Tibial nerve (tissue), 4 donors: Measurements from ENCODE around the gene YJEFN3. TPM values are rescaled to one million over a fixed set of nuclear protein-coding genes. Genes with fewer than 3 reads are reported as not detected.

Experiments used
- DNase-seq, 2 donors: peaks; one replicate each; pipeline ENCODE4 v3.0.0-alpha.2; 2019; ENCODE audit warnings: low spot score in 2 of 2
- H3K27ac ChIP-seq, 4 donors: fragments of 200-600 bp; sonication (generic) in 3 of 4; one replicate each; pipeline ENCODE4 v1.5.1; 2017 to 2019; ENCODE audit warnings: mild to moderate bottlenecking in 1 of 4
- H3K27me3 ChIP-seq, 2 donors: fragments of 200-600 bp; sonication (generic) in 1 of 2; one replicate each; pipeline versions ENCODE4 v1.5.1 to v1.6.0; 2017 to 2019
- H3K36me3 ChIP-seq, 3 donors: fragments of 200-600 bp; sonication (generic); one replicate each; pipeline ENCODE4 v1.5.1; 2018 to 2019
- H3K4me1 ChIP-seq, 4 donors: fragments of 200-600 bp; sonication (generic) in 3 of 4; one replicate each; pipeline ENCODE4 v1.5.1; 2017 to 2019
- H3K4me3 ChIP-seq, 4 donors: fragments of 200-600 bp; sonication (generic) in 3 of 4; one replicate each; pipeline ENCODE4 v1.5.1; 2017 to 2019; ENCODE audit warnings: mild to moderate bottlenecking in 1 of 4, moderate library complexity in 1 of 4
- H3K9me3 ChIP-seq, 4 donors: fragments of 200-600 bp; sonication (generic) in 3 of 4; one replicate each; pipeline ENCODE4 v1.5.1; 2017 to 2019
- CTCF ChIP-seq, 5 experiments: fragments of 200-600 bp in 3 of 5; fragments of 450-650 bp in 2 of 5; sonication (generic) in 3 of 5; IDR thresholded peaks; one replicate each; pipeline ENCODE4 v1.5.1; 2016 to 2019; ENCODE audit warnings: antibody characterized with exemption in 5 of 5, mild to moderate bottlenecking in 3 of 5, moderate library complexity in 2 of 5
- EP300 ChIP-seq, 2 donors: sonication (generic); formaldehyde crosslinking; IDR thresholded peaks; one replicate each; pipeline ENCODE4 v1.6.1; 2017; ENCODE audit warnings: antibody characterized with exemption in 2 of 2, mild to moderate bottlenecking in 1 of 2
- POLR2A ChIP-seq, 2 donors: fragments of 450-650 bp; IDR thresholded peaks; one replicate each; pipeline ENCODE4 v1.6.1; 2017; ENCODE audit warnings: antibody characterized with exemption in 2 of 2, mild to moderate bottlenecking in 2 of 2, moderate library complexity in 2 of 2
- WGBS, 2 donors: methylation state at CpG; one replicate each; pipeline ENCODE4 v1.1.5; 2018; 5-methylcytosine and 5-hydroxymethylcytosine counted together
- total RNA-seq, 4 donors: library from RNA; depleted of rRNA; stranded (reverse); fragments of >200 nt; gene quantifications; one replicate each; pipeline ENCODE4 v1.1.0, GENCODE V29; 2016

YJEFN3 gene
- total RNA-seq, 4 donors from 2014 or later: 4.2 to 9.4 (median 5.7) TPM

GRCh38 chr19:19538061-19538784 is 9.5 kb downstream of the YJEFN3 start, which contains the start of gene CILP2:
TSS of gene CILP2 (plus strand) at chr19:19538265. CDS start at chr19:19538350, 85 bp downstream.
- Histone ChIP-seq H3K27me3 (peaks cover 2 to 62% of the 10 kb centered on the region in 2 donors), H3K27ac (no peak within 1 kb of the TSS), H3K4me1 (peaks cover 0 to 39% (median 22%) of the 10 kb centered on the region in 4 donors), H3K36me3 (peaks cover 0 to 9% (median 0%) of the 10 kb centered on the region in 3 donors), H3K9me3 (peaks cover 0 to 5% (median 0%) of the 10 kb centered on the region in 4 donors), H3K4me3 (peak within 1 kb of the TSS in 2 of 4 donors; percentile 23 to 44)
- 5 to 6% methylated on average over 15 to 29 of the region's 56 CpGs for WGBS, 2 donors
- no peak for DNase-seq
- no peak for TF ChIP-seq POLR2A (IDR thresholded peaks at IDR 0.05)
- no peak for TF ChIP-seq EP300 (IDR thresholded peaks at IDR 0.05)
- no peak for TF ChIP-seq CTCF (IDR thresholded peaks at IDR 0.05)

- H3K36me3 ChIP-seq: peaks cover 0 to 9% (median 0%) of the 10 kb centered on the region in 3 donors
- no peak overlapping the region for H3K4me3 ChIP-seq
- H3K4me1 ChIP-seq: peaks cover 0 to 39% (median 22%) of the 10 kb centered on the region in 4 donors
- no peak for TF ChIP-seq POLR2A (IDR thresholded peaks at IDR 0.05)
- no peak for TF ChIP-seq EP300 (IDR thresholded peaks at IDR 0.05)
- TF ChIP-seq CTCF (IDR thresholded peaks at IDR 0.05): no peak
- WGBS, 2 donors: 15 to 26% methylated on average over 6 to 7 of the region's 7 CpGs
- peaks cover 0 to 5% (median 0%) of the 10 kb centered on the region in 4 donors for H3K9me3 ChIP-seq
- no peak overlapping the region for H3K27ac ChIP-seq
- peaks cover 2 to 67% of the 10 kb centered on the region in 2 donors for H3K27me3 ChIP-seq
- DNase-seq: no peak
Measured at GRCh38 chr19:19538785-19539166, 10.1 kb downstream of the YJEFN3 start.

GRCh38 chr19:19539698-19540063 is 11.0 kb downstream of the YJEFN3 start:
- Histone ChIP-seq H3K27me3 (peaks cover 2 to 76% of the 10 kb centered on the region in 2 donors), H3K27ac (no peak overlapping the region), H3K36me3 (peaks cover 0 to 9% (median 0%) of the 10 kb centered on the region in 3 donors), H3K4me3 (no peak overlapping the region), H3K4me1 (peaks cover 0 to 39% (median 22%) of the 10 kb centered on the region in 4 donors), H3K9me3 (peaks cover 0 to 5% (median 0%) of the 10 kb centered on the region in 4 donors)
- no peak for DNase-seq
- TF ChIP-seq EP300 (IDR thresholded peaks at IDR 0.05) (no peak), POLR2A (IDR thresholded peaks at IDR 0.05) (no peak), CTCF (IDR thresholded peaks at IDR 0.05) (no peak)
- 32 to 43% methylated on average over 13 to 19 of the region's 19 CpGs for WGBS, 2 donors

GRCh38 chr19:19540064-19540714 is 11.5 kb downstream of the YJEFN3 start:
- H3K27ac ChIP-seq: no peak overlapping the region
- H3K9me3 ChIP-seq: peaks cover 0 to 5% (median 0%) of the 10 kb centered on the region in 4 donors
- no peak for DNase-seq
- TF ChIP-seq POLR2A (IDR thresholded peaks at IDR 0.05) (no peak), EP300 (IDR thresholded peaks at IDR 0.05) (no peak), CTCF (IDR thresholded peaks at IDR 0.05) (no peak)
- peaks cover 0 to 39% (median 22%) of the 10 kb centered on the region in 4 donors for H3K4me1 ChIP-seq
- WGBS, 2 donors: 19 to 22% methylated on average over 25 to 51 of the region's 74 CpGs
- H3K36me3 ChIP-seq: peaks cover 0 to 7% (median 0%) of the 10 kb centered on the region in 3 donors
- peak overlapping the region in 2 of 4 donors; percentile 13 to 18 for H3K4me3 ChIP-seq
- H3K27me3 ChIP-seq: peaks cover 2 to 80% of the 10 kb centered on the region in 2 donors
